H1 (cell line): ENCODE data around the gene ADTRP.

Experiments used
- ATF2 ChIP-seq: IDR thresholded peaks from 2 replicates; pipeline ENCODE4 v1.6.1; 2012; ENCODE audit warnings: low read length, inconsistent platforms
- CHD1 ChIP-seq: IDR thresholded peaks from 2 replicates; pipeline ENCODE4 v1.6.1; 2012; ENCODE audit warnings: low read depth, low read length, improper control_type of control experiment
- CREB1 ChIP-seq: IDR thresholded peaks from 2 replicates; pipeline ENCODE4 v1.6.1; 2012; ENCODE audit warnings: inconsistent platforms
- CTCF ChIP-seq, 3 experiments: IDR thresholded peaks; 1 replicate in 2 of 3; 2 replicates in 1 of 3; pipeline versions ENCODE4 v1.5.1 to v1.6.1; 2011; ENCODE audit warnings: low read length in 3 of 3, mild to moderate bottlenecking in 3 of 3, inconsistent platforms in 2 of 3, low read depth in 1 of 3, moderate library complexity in 1 of 3; ENCODE audit not compliant: insufficient read depth in 1 of 3; ENCODE audit errors: control extremely low read depth in 1 of 3
- GABPA ChIP-seq: IDR thresholded peaks from 2 replicates; pipeline ENCODE4 v1.6.1; 2011; ENCODE audit warnings: mild to moderate bottlenecking, low read length, moderate library complexity, borderline replicate concordance; ENCODE audit not compliant: insufficient read depth
- HDAC2 ChIP-seq, 2 experiments: fragments of 300-600 bp in 1 of 2; sonication (generic) in 1 of 2; IDR thresholded peaks; 2 replicates each; pipeline ENCODE4 v1.6.1; 2011 to 2012; ENCODE audit warnings: low read depth in 2 of 2, low read length in 2 of 2, mild to moderate bottlenecking in 2 of 2, moderate library complexity in 2 of 2, borderline replicate concordance in 1 of 2, inconsistent platforms in 1 of 2
- KDM1A ChIP-seq: fragments of 200-600, 300-600 bp; sonication (generic); IDR thresholded peaks from 2 replicates; pipeline ENCODE4 v1.7.1; 2016; ENCODE audit warnings: mild to moderate bottlenecking, low read length, borderline replicate concordance
- MAFK ChIP-seq: IDR thresholded peaks from 2 replicates; pipeline ENCODE4 v1.6.1; 2012; ENCODE audit warnings: low read depth, mild to moderate bottlenecking, improper control_type of control experiment, low read length
- POLR2A ChIP-seq, 2 experiments: IDR thresholded peaks; 1 replicate in 1 of 2; 2 replicates in 1 of 2; pipeline ENCODE4 v1.6.1; 2011; ENCODE audit warnings: low read depth in 2 of 2, low read length in 2 of 2, mild to moderate bottlenecking in 2 of 2; ENCODE audit errors: control extremely low read depth in 1 of 2
- POLR2AphosphoS5 ChIP-seq: IDR thresholded peaks from 2 replicates; pipeline ENCODE4 v1.6.1; 2011; ENCODE audit warnings: low read depth, low read length
- RBBP5 ChIP-seq: IDR thresholded peaks from 2 replicates; pipeline ENCODE4 v1.7.1; 2012; ENCODE audit warnings: low read depth, mild to moderate bottlenecking, inconsistent platforms, low read length, moderate library complexity, borderline replicate concordance
- SRF ChIP-seq: IDR thresholded peaks from 2 replicates; pipeline ENCODE4 v1.6.1; 2011; ENCODE audit warnings: mild to moderate bottlenecking, low read depth, low read length, moderate library complexity
- TEAD4 ChIP-seq: IDR thresholded peaks from 2 replicates; pipeline ENCODE4 v1.6.1; 2012; ENCODE audit warnings: low read depth, low read length, inconsistent platforms, mixed read lengths
- TF ChIP-seq, protein P1 (sequence below): IDR thresholded peaks from 2 replicates; pipeline ENCODE4 v1.6.1; 2011; ENCODE audit warnings: low read length, improper control_type of control experiment

DNA sequence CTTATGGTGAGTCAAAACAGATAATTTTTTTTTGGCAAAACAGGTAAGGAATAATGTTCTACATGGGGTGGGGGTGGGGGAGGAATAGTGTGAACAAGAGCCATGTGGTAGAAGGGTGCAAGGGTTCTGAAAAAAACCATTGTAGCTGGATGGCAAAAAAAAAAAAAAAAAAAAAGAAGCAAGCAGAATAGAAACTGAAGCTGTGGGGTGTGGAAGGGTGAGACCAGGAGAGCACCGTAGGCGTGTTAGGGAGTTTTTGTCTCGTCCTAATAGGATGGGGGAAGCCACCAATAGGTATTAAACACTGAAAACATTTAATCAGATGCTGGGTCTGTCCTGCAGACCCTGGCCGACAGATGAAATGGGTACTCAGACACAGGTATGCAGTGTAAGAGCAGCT lies 110.1 kb downstream of the ADTRP start:
- TF ChIP-seq MAFK (no peak), CTCF (IDR thresholded peaks at IDR 0.05; ENCODE audit: control extremely low read depth in 1 of 3, insufficient read depth in 1 of 3, low read depth in 1 of 3, low read length in 3 of 3) (no peak), ATF2 (no peak), CHD1 (no peak), KDM1A (no peak), CREB1 (no peak), POLR2AphosphoS5 (no peak), GABPA (no peak), POLR2A (IDR thresholded peaks at IDR 0.05; ENCODE audit: control extremely low read depth in 1 of 2, low read depth in 2 of 2, low read length in 2 of 2) (no peak), HDAC2 (IDR thresholded peaks at IDR 0.05; ENCODE audit: borderline replicate concordance in 1 of 2, low read depth in 2 of 2, low read length in 2 of 2) (no peak), RBBP5 (no peak), SRF (no peak), TEAD4 (no peak)
- TF ChIP-seq, protein P1, sequence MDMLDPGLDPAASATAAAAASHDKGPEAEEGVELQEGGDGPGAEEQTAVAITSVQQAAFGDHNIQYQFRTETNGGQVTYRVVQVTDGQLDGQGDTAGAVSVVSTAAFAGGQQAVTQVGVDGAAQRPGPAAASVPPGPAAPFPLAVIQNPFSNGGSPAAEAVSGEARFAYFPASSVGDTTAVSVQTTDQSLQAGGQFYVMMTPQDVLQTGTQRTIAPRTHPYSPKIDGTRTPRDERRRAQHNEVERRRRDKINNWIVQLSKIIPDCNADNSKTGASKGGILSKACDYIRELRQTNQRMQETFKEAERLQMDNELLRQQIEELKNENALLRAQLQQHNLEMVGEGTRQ: no peak
